GM23338 (cell line): ENCODE results near the gene MYO5B. TPM values are rescaled to one million over a fixed set of nuclear protein-coding genes. Genes with fewer than 3 reads are reported as not detected.

Experiments
- ATAC-seq: fragments of 200-7000 bp; cut with Tn5 transposase; 3 replicates; pipeline ENCODE4 v1.9.1; 2020
- DNase-seq: peaks from one replicate; pipeline ENCODE4 v3.0.0-alpha.2; 2015; ENCODE audit warnings: low spot score
- H2AFZ ChIP-seq: fragments of 200-600 bp; sonication (generic); 2 replicates; pipeline ENCODE4 v1.8.0; 2016; ENCODE audit warnings: antibody characterized with exemption, mild to moderate bottlenecking, moderate library complexity
- H3F3A ChIP-seq: fragments of 200-600 bp; sonication (generic); replicated peaks from 2 replicates; pipeline ENCODE4 v1.8.0; 2017; ENCODE audit warnings: antibody characterized with exemption, mixed run types, low read depth
- H3K27ac ChIP-seq: fragments of 200-600 bp; sonication (generic); 2 replicates; pipeline ENCODE4 v1.6.1; 2016; ENCODE audit warnings: low read depth
- H3K27me3 ChIP-seq: fragments of 200-600 bp; sonication (generic); 2 replicates; pipeline ENCODE4 v1.8.0; 2016; ENCODE audit warnings: mild to moderate bottlenecking, mixed run types, moderate library complexity; ENCODE audit not compliant: insufficient read depth
- H3K36me3 ChIP-seq: fragments of 200-600 bp; sonication (generic); 2 replicates; pipeline ENCODE4 v1.8.0; 2016; ENCODE audit warnings: mild to moderate bottlenecking; ENCODE audit not compliant: insufficient read depth
- H3K4me1 ChIP-seq: fragments of 200-600 bp; sonication (generic); 2 replicates; pipeline ENCODE4 v1.8.0; 2016; ENCODE audit warnings: mild to moderate bottlenecking, moderate library complexity; ENCODE audit not compliant: insufficient read depth
- H3K4me2 ChIP-seq: fragments of 200-600 bp; sonication (generic); 2 replicates; pipeline ENCODE4 v1.7.1; 2017; ENCODE audit warnings: mixed run types
- H3K4me3 ChIP-seq: fragments of 200-600 bp; sonication (generic); 2 replicates; pipeline ENCODE4 v1.6.1; 2016; ENCODE audit warnings: mixed run types
- H3K79me2 ChIP-seq: fragments of 200-600 bp; sonication (generic); replicated peaks from 2 replicates; pipeline ENCODE4 v1.8.0; 2017; ENCODE audit warnings: mild to moderate bottlenecking; ENCODE audit not compliant: insufficient read depth
- H3K9me2 ChIP-seq: fragments of 200-600 bp; sonication (generic); 2 replicates; pipeline ENCODE4 v1.8.0; 2017; ENCODE audit not compliant: insufficient read depth
- H4K20me1 ChIP-seq: fragments of 200-600 bp; sonication (generic); replicated peaks from 2 replicates; pipeline ENCODE4 v1.8.0; 2017; ENCODE audit warnings: mild to moderate bottlenecking; ENCODE audit not compliant: insufficient read depth
- H3K27ac Mint-ChIP-seq: 2 replicates; pipeline ENCODE4 v1.8.0; 2020; ENCODE audit warnings: inconsistent platforms, mild to moderate bottlenecking, moderate library complexity, mixed read lengths
- H3K27me3 Mint-ChIP-seq: 3 replicates; pipeline ENCODE4 v1.8.0; 2022; ENCODE audit warnings: low read depth, mild to moderate bottlenecking, moderate library complexity, mixed read lengths, inconsistent platforms; ENCODE audit not compliant: insufficient read depth, poor library complexity
- H3K36me3 Mint-ChIP-seq: 3 replicates; pipeline ENCODE4 v1.8.0; 2021; ENCODE audit warnings: low read depth, mild to moderate bottlenecking, inconsistent platforms, moderate library complexity, mixed read lengths
- H3K4me1 Mint-ChIP-seq: 3 replicates; pipeline ENCODE4 v1.8.0; 2020; ENCODE audit warnings: mild to moderate bottlenecking, inconsistent platforms, mixed read lengths
- H3K4me3 Mint-ChIP-seq: 3 replicates; pipeline ENCODE4 v1.8.0; 2021; ENCODE audit warnings: moderate library complexity, mild to moderate bottlenecking, inconsistent platforms, mixed read lengths
- H3K9me3 Mint-ChIP-seq: 3 replicates; pipeline ENCODE4 v1.8.0; 2020; ENCODE audit warnings: moderate library complexity, mild to moderate bottlenecking, inconsistent platforms, mixed read lengths
- CREB1 ChIP-seq: fragments of 250-450 bp; sonication (Bioruptor Pico); IDR thresholded peaks from 2 replicates; pipeline ENCODE4 v1.5.0; 2020; ENCODE audit warnings: low read depth, mild to moderate bottlenecking, moderate library complexity
- CTCF ChIP-seq, 2 experiments: fragments of 200-600 bp in 1 of 2; sonication (generic) in 1 of 2; conservative IDR thresholded peaks; 2 replicates each; pipeline versions ENCODE4 v1.5.1 to v1.6.1; 2016 to 2017; ENCODE audit warnings: antibody characterized with exemption in 2 of 2, low read depth in 2 of 2, mild to moderate bottlenecking in 2 of 2, moderate library complexity in 1 of 2
- ETS1 ChIP-seq: IDR thresholded peaks from 2 replicates; pipeline ENCODE4 v1.6.1; 2016; ENCODE audit warnings: antibody characterized with exemption
- EZH2 ChIP-seq: fragments of 200-600 bp; sonication (generic); IDR thresholded peaks from one replicate; pipeline ENCODE4 v1.8.0; 2017; ENCODE audit warnings: antibody characterized with exemption, mild to moderate bottlenecking, low read depth; ENCODE audit not compliant: unreplicated experiment
- EZH2phosphoT487 ChIP-seq: fragments of 200-600 bp; sonication (generic); IDR thresholded peaks from one replicate; pipeline ENCODE4 v1.8.1; 2018; ENCODE audit warnings: antibody characterized with exemption; ENCODE audit not compliant: unreplicated experiment
- JUNB ChIP-seq: IDR thresholded peaks from one replicate; pipeline ENCODE4 v1.6.1; 2016; ENCODE audit warnings: antibody characterized with exemption; ENCODE audit not compliant: unreplicated experiment
- POLR2AphosphoS5 ChIP-seq: IDR thresholded peaks from 2 replicates; pipeline ENCODE4 v1.6.1; 2016; ENCODE audit warnings: antibody characterized with exemption, low read depth
- ZNF331 ChIP-seq: fragments of 250-450 bp; sonication (Bioruptor Pico); IDR thresholded peaks from 2 replicates; pipeline ENCODE4 v1.5.0; 2020; ENCODE audit warnings: low read depth, mild to moderate bottlenecking, moderate library complexity
- ZNF462 ChIP-seq: fragments of 250-450 bp; sonication (Bioruptor Pico); IDR thresholded peaks from 2 replicates; pipeline ENCODE4 v1.5.0; 2020; ENCODE audit warnings: mild to moderate bottlenecking, moderate library complexity
- polyA plus RNA-seq: library from polyadenylated mRNA; unstranded; fragments of >200 nt; fragmentation: Nextera tagmentation; extraction: Ambion mirVana; gene quantifications from 2 replicates; pipeline ENCODE4 v1.2.1, GENCODE V29; 2016
- total RNA-seq: library from RNA; depleted of rRNA; stranded (reverse); fragments of >200 nt; shearing (Covaris generic); gene quantifications from 2 replicates; pipeline ENCODE4 v1.2.3, GENCODE V29; 2014

MYO5B gene
- total and polyA plus RNA-seq, 2 experiments from 2014 or later, result 3.2 to 19.1 TPM

- Mint-ChIP-seq H3K36me3 (peaks cover 3% of the 10 kb centered on the region; the same call in 1 of the 3 replicates), H3K4me1 (peaks cover 13% of the 10 kb centered on the region; the same call in 2 of the 3 replicates), H3K4me3 (no peak overlapping the region), H3K27ac (no peak overlapping the region), H3K27me3 (peaks cover 3% of the 10 kb centered on the region), H3K9me3 (peaks cover 15% of the 10 kb centered on the region; the same call in 1 of the 3 replicates)
- H2AFZ ChIP-seq, result no peak overlapping the region; the same call in 1 of the 2 replicates
- no peaks in the 10 kb centered on the region for H3K36me3 ChIP-seq
- no peak overlapping the region for H3K4me3 ChIP-seq
- peak; percentile 40 for ATAC-seq
- TF ChIP-seq ZNF331 (CRISPR knock-in tag) (no peak), CREB1 (CRISPR knock-in tag) (no peak), ZNF462 (no peak), CTCF (conservative IDR thresholded peaks at IDR 0.05; ENCODE audit: low read depth in 2 of 2) (no peak), POLR2AphosphoS5 (no peak), EZH2 (no peak), EZH2phosphoT487 (no peak), JUNB (no peak), ETS1 (no peak)
- H3K4me1 ChIP-seq, result no peaks in the 10 kb centered on the region; the same call in 1 of the 2 replicates
- no peaks in the 10 kb centered on the region for H3K27me3 ChIP-seq
- no peaks in the 10 kb centered on the region for H3F3A ChIP-seq
- H3K27ac ChIP-seq, result no peak overlapping the region
- H3K79me2 ChIP-seq, result no peaks in the 10 kb centered on the region
- peak; percentile 17 for DNase-seq
- H4K20me1 ChIP-seq, result no peaks in the 10 kb centered on the region
- H3K4me2 ChIP-seq, result no peak overlapping the region
- H3K9me2 ChIP-seq, result no peaks in the 10 kb centered on the region
Measured at GRCh38 chr18:50232419-50232818, 37.5 kb upstream of the MYO5B start.
